Measurements from ENCODE around the gene ZNF672.
"Not testable (repeated sequence)": the region's sequence is repeated elsewhere in the genome, so short reads cannot be mapped to it uniquely, and the experiment has no call there.

ZNF672 gene

GRCh38 chr1:248886237-248886895 is 48.3 kb downstream of the ZNF672 start:
- no peak for DNase-seq (ENCODE audit: low read depth in 1 of 2, low spot score in 1 of 2)

GRCh38 chr1:248889914-248890243 is 51.9 kb downstream of the ZNF672 start:
- not testable (repeated sequence) for DNase-seq (ENCODE audit: low read depth in 1 of 2, low spot score in 1 of 2)

GRCh38 chr1:248890549-248891498 is 52.8 kb downstream of the ZNF672 start:
- DNase-seq (ENCODE audit: low read depth in 1 of 2, low spot score in 1 of 2), result no peak

- no peak for DNase-seq (ENCODE audit: low read depth in 1 of 2, low spot score in 1 of 2)
Observed at GRCh38 chr1:248891758-248892157, 53.7 kb downstream of the ZNF672 start.

GRCh38 chr1:248892590-248892989 is 54.6 kb downstream of the ZNF672 start:
- DNase-seq (ENCODE audit: low read depth in 1 of 2, low spot score in 1 of 2), result no peak

GRCh38 chr1:248894837-248895236 is 56.8 kb downstream of the ZNF672 start:
- no peak for DNase-seq (ENCODE audit: low read depth in 1 of 2, low spot score in 1 of 2)

- DNase-seq (ENCODE audit: low read depth in 1 of 2, low spot score in 1 of 2), result no peak
Observed at GRCh38 chr1:248897412-248898337, 59.7 kb downstream of the ZNF672 start.

Measured in stimulated activated CD4-positive, alpha-beta T cell treated with anti-CD3 and anti-CD28 coated beads, Interleukin-15, amount 100 ng/mL, for 1 hour (primary cell).